A673 (cell line): Measurements from ENCODE around the gene TBC1D5.

ENCODE experiments used
- CTCF ChIP-seq: fragments of 300-800, 200-600 bp; sonication (generic); conservative IDR thresholded peaks from 2 replicates; pipeline ENCODE4 v1.5.1; 2017; ENCODE audit warnings: low read depth, mild to moderate bottlenecking, antibody characterized with exemption, low read length, moderate library complexity, mixed read lengths
- EZH2 ChIP-seq: fragments of 200-600 bp; sonication (generic); IDR thresholded peaks from 2 replicates; pipeline ENCODE4 v1.6.1; 2017; ENCODE audit warnings: borderline replicate concordance, low read depth, mild to moderate bottlenecking, mixed read lengths, antibody characterized with exemption, low read length; ENCODE audit not compliant: poor library complexity, severe bottlenecking

DNA sequence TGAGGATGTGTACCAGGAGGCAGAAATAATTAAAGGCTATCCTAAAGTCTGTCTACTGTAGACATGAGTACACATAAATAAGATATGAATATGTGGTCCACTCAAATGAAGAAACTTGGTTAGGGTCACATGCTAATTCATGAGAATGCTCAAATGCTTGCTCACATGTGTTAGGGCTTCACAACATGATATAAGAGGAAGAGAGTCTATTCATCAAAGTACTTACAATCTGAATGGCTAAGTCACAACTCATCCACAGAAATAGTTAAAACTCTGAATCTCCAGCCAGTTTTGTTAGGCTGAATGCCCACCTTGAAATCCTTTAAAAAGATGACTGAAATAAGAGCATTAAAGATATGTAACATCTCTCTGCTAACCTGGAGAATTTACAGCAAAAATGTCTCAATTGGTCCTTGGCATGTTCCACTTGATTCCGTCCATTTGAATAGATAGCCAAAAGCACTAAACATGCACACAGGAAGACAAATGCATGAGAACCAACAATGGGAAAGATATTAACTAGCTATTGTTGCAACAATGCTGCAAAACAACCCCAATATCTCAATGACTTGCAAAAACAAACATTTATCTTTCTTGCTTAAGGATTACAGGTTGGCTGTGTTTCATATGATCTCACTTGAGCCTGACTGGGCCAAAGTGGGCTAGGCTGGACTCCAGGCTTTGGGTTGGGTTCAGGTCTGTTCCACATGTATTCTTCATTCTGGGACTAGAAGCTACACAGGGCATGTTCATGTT lies 10.6 kb upstream of the TBC1D5 start:
- TF ChIP-seq EZH2 (no peak), CTCF (no peak)
